Measurements from ENCODE around the gene SOX18.

The SOX18 gene

DNA sequence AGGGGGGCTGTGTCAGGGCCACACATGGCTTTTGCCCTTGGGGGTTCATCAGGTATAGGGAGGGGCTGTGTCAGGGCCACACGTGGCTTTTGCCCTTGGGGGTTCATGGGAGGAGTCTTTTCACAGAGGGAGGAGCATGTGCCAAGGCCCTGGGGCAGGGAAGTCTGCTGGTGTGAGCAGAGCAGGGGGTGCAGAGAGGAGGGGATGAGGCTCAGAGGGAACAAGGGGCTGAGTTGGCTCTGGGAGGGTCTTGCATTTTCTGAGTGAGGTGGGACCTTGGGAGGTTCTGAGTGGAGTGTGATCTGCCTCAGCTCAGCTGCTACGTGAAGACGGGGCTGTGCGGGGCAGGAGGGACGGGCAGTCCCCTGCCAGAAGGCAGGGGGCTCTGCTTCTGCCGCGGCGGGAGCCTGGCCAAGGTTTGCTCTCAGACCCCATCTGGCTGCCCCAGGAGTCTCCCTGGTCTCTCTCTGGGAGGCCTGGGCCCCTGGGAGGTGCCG lies 6.0 kb upstream of the SOX18 start:
- no peak overlapping the region for H3K4me3 ChIP-seq (ENCODE audit: low read length)
- TF ChIP-seq, protein P1, sequence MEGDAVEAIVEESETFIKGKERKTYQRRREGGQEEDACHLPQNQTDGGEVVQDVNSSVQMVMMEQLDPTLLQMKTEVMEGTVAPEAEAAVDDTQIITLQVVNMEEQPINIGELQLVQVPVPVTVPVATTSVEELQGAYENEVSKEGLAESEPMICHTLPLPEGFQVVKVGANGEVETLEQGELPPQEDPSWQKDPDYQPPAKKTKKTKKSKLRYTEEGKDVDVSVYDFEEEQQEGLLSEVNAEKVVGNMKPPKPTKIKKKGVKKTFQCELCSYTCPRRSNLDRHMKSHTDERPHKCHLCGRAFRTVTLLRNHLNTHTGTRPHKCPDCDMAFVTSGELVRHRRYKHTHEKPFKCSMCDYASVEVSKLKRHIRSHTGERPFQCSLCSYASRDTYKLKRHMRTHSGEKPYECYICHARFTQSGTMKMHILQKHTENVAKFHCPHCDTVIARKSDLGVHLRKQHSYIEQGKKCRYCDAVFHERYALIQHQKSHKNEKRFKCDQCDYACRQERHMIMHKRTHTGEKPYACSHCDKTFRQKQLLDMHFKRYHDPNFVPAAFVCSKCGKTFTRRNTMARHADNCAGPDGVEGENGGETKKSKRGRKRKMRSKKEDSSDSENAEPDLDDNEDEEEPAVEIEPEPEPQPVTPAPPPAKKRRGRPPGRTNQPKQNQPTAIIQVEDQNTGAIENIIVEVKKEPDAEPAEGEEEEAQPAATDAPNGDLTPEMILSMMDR (conservative IDR thresholded peaks at IDR 0.05; ENCODE audit: low read length), result no peak
- DNase-seq (ENCODE audit: low read depth), result no peak

DNA sequence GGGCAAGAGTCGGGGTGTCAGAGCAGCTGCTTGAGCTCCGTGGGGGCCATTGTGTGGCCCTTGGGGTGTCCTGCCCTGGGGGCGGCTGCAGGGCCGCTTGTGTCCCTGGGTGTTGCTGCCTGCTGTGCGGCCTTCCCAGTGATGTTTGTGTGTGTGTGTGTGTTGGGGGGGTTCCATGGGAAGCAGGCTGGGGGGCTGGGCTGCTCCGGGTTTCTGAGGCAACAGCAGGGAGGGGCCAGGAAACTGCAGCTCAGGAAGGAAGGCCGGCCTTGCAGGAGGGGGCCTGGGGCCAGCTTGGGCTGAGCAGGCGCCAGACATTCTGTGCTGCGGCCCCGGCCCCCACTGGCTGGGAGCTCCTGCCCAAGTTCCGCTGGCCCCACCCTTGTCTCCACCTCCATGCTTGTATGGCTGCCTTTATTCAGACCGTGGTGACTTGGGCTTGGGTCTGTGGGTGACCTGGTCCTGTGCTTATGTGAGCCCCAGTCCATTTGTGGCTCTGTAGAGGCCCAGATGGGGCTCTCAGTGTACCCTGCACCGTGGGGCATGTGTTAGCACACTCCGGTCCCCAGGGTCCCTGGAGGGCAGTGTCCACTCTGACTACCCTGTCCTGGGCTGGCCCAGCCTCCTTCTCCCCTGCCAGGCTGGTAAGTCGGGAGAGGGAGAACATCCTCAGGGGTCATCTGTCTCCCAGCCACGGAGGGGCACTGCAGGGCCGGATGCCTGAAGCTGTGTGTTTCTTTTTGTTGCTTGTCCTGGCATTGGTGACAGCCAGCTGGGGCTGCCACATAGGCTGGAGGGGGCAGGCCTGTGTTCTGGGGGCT lies 4.6 kb upstream of the SOX18 start:
- H3K4me3 ChIP-seq (ENCODE audit: low read length), result no peak overlapping the region
- TF ChIP-seq, protein P1 (conservative IDR thresholded peaks at IDR 0.05; ENCODE audit: low read length), result peak; percentile 14; the same call in 1 of the 2 replicates
- no peak for DNase-seq (ENCODE audit: low read depth)

DNA sequence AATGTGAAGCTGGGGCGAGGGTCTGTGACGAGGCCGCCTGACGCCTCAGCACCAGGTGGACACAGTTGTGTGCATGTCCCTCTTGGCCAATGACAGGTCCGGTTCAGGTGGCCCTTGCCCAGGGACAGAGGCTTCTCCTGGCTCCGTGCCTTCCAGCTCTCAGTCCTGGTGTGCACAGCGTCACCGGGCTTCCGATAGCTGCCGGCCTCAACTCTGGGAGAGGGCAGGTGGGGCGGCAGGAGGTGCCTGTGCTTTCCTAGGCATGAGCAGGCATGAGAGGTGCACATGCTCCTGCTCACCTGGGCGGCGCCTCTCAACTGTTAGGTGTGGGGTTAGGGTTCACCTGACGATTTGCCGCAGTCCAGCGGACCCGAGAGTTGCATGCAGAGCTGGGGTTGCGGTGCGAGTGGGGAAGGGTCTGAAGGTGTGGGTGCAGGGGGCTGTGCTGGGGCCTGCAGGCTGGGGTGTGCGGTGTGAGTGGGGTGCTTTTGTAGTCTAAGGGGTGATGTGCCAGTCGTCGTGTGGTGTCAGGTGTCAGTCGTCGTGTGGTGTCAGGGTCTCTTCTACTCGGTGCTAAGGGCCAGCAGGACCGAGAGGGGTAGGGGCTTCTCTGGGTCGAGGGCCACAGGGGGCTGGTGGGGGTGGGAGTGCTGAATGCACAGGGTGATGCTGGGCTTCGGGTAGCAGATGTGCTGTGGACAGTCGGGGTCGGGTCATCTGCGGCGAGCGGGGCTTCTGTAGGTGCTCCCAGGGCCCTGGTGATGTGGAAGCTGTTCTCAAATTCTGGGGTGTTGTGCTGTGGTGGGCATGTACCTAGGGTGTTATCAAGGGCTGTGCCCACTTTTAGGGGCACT lies 3.8 kb upstream of the SOX18 start:
- no peak for DNase-seq (ENCODE audit: low read depth)
- TF ChIP-seq, protein P1 (conservative IDR thresholded peaks at IDR 0.05; ENCODE audit: low read length), result no peak
- no peak overlapping the region for H3K4me3 ChIP-seq (ENCODE audit: low read length)

DNA sequence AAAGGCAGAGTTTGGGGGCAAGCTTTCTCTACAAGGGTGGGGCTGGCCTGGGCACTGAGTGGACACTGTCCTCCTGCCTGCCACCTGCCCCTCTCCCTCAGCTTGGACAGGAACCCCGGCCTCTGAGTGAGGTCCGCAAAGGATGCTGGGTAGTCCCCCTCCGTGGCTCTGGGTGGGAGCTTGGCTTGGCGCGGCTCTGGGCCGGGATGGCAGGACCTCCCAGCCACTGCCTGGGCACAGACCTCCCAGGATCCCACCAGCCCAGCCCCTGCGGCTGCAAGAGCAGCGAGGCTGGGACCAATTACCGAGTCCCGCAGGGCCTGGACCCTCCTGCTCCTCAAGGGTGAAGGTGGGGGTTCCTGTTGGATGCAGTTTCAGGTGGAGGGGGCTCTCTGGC lies 2.9 kb upstream of the SOX18 start:
- no peak for DNase-seq (ENCODE audit: low read depth)
- TF ChIP-seq, protein P1 (conservative IDR thresholded peaks at IDR 0.05; ENCODE audit: low read length), result no peak
- H3K4me3 ChIP-seq (ENCODE audit: low read length), result no peak overlapping the region

DNA sequence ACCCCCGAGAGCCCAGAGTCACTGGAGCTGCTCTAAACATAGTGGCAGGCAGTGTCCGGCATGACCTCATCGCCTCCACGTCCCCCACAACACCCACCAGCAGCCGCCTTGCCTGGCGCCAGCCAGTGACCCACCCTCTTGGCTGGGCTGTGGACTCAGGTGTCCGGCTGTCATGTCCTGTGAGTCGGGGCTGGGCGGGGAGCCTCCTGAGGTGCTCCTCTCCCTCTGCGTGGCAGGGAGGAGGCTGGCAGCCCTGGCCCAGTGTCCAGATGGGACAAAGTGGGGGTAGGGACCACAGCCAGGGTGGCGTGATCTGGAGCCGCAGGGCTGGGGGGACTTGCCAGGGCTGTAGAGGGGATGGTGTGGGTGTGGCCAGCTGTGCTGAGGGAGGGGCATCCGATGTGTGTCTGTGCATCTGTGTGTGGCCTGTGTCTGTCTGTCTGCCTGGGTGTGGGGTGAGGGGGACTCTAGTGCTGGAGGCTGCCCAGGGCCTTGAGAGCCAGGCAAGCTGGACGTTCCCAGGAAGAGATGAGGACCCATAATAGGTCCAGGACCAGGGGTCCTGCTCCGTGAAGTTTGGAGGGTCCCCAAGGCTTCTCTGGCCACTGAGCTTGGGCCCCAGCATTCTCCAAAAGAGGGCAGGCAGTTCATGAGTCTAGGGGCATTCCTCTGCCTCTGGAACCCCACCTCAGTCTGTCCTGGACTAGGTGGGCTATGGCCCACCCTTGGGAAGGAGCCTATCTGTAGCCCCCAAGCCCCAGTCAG lies 2.3 kb upstream of the SOX18 start:
- TF ChIP-seq, protein P1 (conservative IDR thresholded peaks at IDR 0.05; ENCODE audit: low read length), result no peak
- no peak overlapping the region for H3K4me3 ChIP-seq (ENCODE audit: low read length)
- DNase-seq (ENCODE audit: low read depth), result no peak

DNA sequence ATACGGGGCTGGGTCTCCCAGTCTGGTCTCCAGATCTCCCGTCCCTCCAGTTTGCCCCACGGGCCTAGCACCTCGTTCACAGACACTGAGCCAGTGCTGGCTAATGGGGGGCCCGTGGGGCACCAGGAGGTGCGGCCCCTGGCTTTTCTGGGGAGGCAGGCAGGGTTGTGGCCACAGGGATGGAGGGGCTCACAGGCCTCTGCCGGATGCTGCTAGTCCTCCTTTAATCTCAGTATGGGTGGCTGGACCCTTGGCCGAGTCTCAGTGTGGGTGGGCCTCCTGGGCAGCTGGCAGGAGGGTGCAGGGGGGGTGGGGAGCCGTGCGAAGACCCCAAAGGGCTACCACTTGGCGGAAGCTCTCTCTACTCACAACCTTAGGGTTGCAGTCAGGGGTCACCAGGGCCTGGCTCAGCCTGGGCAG lies 1.6 kb upstream of the SOX18 start:
- TF ChIP-seq, protein P1 (conservative IDR thresholded peaks at IDR 0.05; ENCODE audit: low read length), result no peak
- no peak for DNase-seq (ENCODE audit: low read depth)
- H3K4me3 ChIP-seq (ENCODE audit: low read length), result no peak overlapping the region

Data from AG10803 (cell line).